Panc1 (cell line): Measurements from ENCODE around the gene ZNF580.

ENCODE experiments used
- CTCF ChIP-seq: fragments of 450-650 bp; IDR thresholded peaks from 2 replicates; pipeline ENCODE4 v1.5.1; 2017; ENCODE audit warnings: mild to moderate bottlenecking
- POLR2AphosphoS5 ChIP-seq: IDR thresholded peaks from 2 replicates; pipeline ENCODE4 v1.6.1; 2012; ENCODE audit warnings: mild to moderate bottlenecking, low read depth, low read length, moderate library complexity
- REST ChIP-seq, 2 experiments: IDR thresholded peaks; 2 replicates each; pipeline ENCODE4 v1.6.1; 2011 to 2012; ENCODE audit warnings: low read depth in 2 of 2, control low read depth in 1 of 2, low read length in 1 of 2, mild to moderate bottlenecking in 1 of 2, moderate library complexity in 1 of 2; ENCODE audit not compliant: insufficient read depth in 1 of 2
- SIN3A ChIP-seq: IDR thresholded peaks from 2 replicates; pipeline ENCODE4 v1.6.1; 2012; ENCODE audit warnings: low read depth, mild to moderate bottlenecking, low read length, moderate library complexity, borderline replicate concordance; ENCODE audit not compliant: insufficient read depth
- TCF7L2 ChIP-seq: IDR thresholded peaks from 2 replicates; pipeline ENCODE4 v1.6.1; 2011; ENCODE audit warnings: mild to moderate bottlenecking, low read depth, low read length, inconsistent platforms

- no peak for TF ChIP-seq POLR2AphosphoS5
- no peak for TF ChIP-seq CTCF
- no peak for TF ChIP-seq REST (IDR thresholded peaks at IDR 0.05; ENCODE audit: insufficient read depth in 1 of 2, low read depth in 2 of 2, low read length in 1 of 2)
- no peak for TF ChIP-seq TCF7L2
- no peak for TF ChIP-seq SIN3A
Measured at GRCh38 chr19:55661826-55662225, 21.0 kb downstream of the ZNF580 start.
